Measurements from ENCODE around the gene GNG8.
A peak's percentile ranks its signal among the peaks of the same experiment; 100 is the strongest.

GRCh38 chr19:46603195-46603637, 32.8 kb downstream of the GNG8 start:
- TF ChIP-seq PBX3 (IDR thresholded peaks at IDR 0.05; ENCODE audit: insufficient replicate concordance, low read depth, low read length): no peak
- TF ChIP-seq CREM (IDR thresholded peaks at IDR 0.05; ENCODE audit: low read depth): no peak
- no peak for TF ChIP-seq CTCF (IDR thresholded peaks at IDR 0.05 in 2 of 3, conservative IDR thresholded peaks at IDR 0.05 in 1 of 3; ENCODE audit: control insufficient read depth in 2 of 3, extremely low read depth in 1 of 3, insufficient read depth in 1 of 3, low read depth in 3 of 3, low read length in 3 of 3)
- no peak for TF ChIP-seq NBN (IDR thresholded peaks at IDR 0.05)
- TF ChIP-seq BHLHE40 (IDR thresholded peaks at IDR 0.05; ENCODE audit: borderline replicate concordance in 1 of 2, low read depth in 2 of 2, low read length in 1 of 2): no peak
- TF ChIP-seq EP300 (IDR thresholded peaks at IDR 0.05; ENCODE audit: borderline replicate concordance in 1 of 2, control insufficient read depth in 1 of 2, low read depth in 2 of 2, low read length in 2 of 2): no peak
- no peak for TF ChIP-seq HDAC6 (IDR thresholded peaks at IDR 0.05; ENCODE audit: unreplicated experiment)
- no peak for TF ChIP-seq USF1 (IDR thresholded peaks at IDR 0.05; ENCODE audit: borderline replicate concordance, extremely low read length, insufficient read depth, low read depth, low read length)
- TF ChIP-seq GABPA (IDR thresholded peaks at IDR 0.05; ENCODE audit: low read depth): no peak
- no peak for TF ChIP-seq REST (IDR thresholded peaks at IDR 0.05; ENCODE audit: low read depth, low read length)
- TF ChIP-seq ZBTB11 (CRISPR knock-in tag; IDR thresholded peaks at IDR 0.05): no peak
- no peak for TF ChIP-seq ATF2 (IDR thresholded peaks at IDR 0.05; ENCODE audit: low read length)
- 0 out of 2 replicates have a peak, but pooled peaks have one; percentile 57 for TF ChIP-seq MLLT1 (IDR thresholded peaks at IDR 0.05)
- no peak for TF ChIP-seq USF2 (IDR thresholded peaks at IDR 0.05; ENCODE audit: borderline replicate concordance, low read depth, low read length)
